CD4-positive, alpha-beta T cell treated with Interleukin-17A for 4 hours (primary cell): ENCODE measurements around the gene TSPAN4.

Experiments used
- DNase-seq: peaks from one replicate; pipeline ENCODE4 v3.0.0-alpha.2; 2020; ENCODE audit warnings: mixed read lengths

The TSPAN4 gene

GRCh38 chr11:804599-804964 lies 38.1 kb upstream of the TSPAN4 start:
- no peak for DNase-seq

DNA sequence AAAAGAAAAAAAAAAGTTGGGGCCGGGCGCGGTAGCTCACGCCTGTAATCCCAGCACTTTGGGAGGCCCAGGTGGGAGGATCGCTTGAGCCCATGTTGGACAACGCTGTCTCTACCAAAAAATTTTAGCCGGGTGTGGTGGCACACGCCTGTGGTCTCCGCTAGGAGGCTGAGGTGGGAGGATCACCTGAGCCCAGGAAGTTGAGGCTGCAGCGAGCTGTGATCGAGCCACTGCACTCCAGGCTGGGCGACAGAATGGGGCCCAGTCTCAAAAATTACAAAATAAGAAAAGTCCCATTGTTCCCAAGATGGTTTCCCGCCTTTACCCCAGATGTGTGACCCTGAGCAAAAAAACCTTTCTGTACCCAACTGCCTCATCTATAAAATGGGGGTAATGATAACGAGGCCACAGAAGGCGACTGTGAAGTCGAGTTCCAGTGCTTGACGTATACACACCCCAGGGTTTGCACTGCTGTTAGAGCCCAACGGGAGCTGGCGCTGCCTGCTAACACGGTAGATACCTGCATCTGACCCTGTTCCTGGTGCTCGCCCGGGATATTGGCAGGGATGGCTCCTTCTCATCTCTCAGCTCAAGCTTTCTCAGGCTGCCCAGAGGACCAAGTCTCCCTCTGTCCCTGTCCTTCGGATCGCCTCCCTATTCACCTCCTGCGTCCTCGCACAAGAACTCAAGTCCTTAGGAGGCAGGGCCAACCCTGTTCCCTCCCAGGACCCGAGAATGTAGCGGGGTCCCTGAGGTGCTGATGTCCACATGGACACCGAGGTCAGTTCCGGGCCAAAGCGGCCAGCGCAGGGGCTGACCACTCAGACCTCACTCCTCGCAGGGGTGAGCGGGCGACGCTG lies 34.0 kb upstream of the TSPAN4 start:
- peak; percentile 32 for DNase-seq

GRCh38 chr11:809287-810039 lies 33.2 kb upstream of the TSPAN4 start, which contains the start of gene RPLP2:
Gene RPLP2, plus strand, starts transcription at chr11:809967. Its CDS starts 268 bp downstream, at chr11:810235.
- peak; percentile 97 for DNase-seq

DNA sequence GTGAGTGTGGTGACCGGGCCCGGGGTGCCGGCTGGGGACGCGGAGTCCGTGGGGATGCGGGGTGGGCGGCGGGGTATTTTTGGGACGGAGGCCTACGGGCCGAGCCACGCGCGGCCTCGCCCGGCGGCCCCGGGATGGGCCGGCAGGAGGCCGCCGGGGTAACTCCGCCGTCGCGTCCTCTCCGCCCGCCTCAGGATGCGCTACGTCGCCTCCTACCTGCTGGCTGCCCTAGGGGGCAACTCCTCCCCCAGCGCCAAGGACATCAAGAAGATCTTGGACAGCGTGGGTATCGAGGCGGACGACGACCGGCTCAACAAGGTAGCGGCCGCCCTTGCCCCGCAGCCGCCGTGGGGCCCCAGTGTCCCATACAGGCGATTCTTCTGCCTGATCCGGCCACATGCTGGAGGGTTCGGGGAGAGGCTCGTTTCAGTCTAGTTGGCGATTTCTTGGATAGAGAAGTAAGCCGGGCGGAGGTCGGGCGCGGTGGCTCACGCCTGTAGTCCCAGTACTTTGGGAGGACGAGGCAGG lies 32.5 kb upstream of the TSPAN4 start:
- DNase-seq = no peak

GRCh38 chr11:811446-812245 lies 31.0 kb upstream of the TSPAN4 start:
- DNase-seq = no peak

DNA sequence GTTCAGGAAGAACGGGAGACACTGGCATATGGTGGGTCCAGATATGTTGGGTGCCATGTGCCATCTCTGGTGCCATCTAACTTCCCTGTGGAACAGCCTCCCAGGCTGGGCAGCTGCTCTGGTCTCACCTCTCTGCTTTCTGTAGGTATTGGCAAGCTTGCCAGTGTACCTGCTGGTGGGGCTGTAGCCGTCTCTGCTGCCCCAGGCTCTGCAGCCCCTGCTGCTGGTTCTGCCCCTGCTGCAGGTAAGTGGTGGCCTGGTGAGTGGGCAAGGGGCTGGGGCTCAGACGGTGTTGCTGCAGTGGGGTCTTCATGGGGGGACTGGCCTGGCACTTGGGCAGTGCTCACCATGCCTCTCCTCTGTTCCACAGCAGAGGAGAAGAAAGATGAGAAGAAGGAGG lies 30.3 kb upstream of the TSPAN4 start:
- DNase-seq = no peak

DNA sequence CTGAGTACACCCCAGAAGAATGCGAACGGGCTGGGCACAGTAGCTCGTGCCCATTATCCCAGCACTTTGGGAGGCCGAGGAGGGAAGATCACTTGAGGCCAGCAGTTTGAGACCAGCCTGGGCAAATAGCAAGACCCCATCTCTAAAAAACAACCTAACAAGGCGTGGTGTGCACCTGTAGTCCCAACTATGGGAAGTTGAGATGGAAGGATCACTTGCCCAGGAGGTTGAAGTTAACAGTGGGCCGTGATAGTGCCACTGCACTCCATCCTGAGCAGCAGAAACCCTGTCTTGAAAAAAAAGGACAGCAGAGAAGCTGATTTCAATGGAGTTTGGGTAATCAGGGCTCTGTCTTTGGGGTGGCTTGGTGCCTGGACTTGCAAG lies 29.6 kb upstream of the TSPAN4 start:
- no peak for DNase-seq

- no peak for DNase-seq
These were observed 29.1 kb upstream of the TSPAN4 start for GRCh38 chr11:813456-814096.

DNA sequence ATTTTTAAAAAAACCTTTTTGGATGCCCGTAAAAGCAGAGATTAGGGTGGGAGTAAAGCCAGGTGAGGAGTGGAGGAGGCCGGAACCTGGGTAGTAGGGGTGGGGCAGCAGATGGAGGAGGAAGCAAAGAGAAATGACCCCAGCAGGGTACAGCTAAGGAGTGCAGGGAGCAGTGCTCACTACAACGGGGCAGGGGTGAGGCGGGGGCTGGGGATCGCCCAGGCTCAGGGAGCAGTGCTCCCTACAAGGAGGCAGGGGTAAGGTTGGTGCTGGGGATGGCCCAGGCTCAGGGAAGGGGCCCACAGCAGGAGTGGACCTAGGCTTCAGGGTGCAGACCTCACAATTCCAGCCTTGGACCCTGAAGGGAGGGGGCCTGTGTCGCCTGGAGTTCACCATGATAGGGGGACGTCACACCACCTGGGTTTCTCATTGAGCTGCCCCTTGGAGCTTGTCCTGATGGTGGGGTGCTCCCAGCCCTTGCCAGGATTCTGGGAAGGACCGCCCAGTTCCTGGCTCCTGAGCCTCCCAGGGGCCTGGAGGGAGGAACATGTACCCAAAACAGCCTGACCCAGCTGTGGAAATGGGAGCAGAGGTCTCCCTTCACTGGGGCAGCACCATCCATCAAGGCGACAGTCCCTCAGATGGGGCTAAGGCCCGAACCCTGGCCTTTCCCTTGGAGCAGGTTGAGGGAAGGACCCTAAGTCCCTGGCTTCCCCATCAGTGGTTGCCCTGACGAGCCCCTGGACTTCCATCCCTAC lies 26.8 kb upstream of the TSPAN4 start:
- DNase-seq = no peak

GRCh38 chr11:816433-816779 lies 26.2 kb upstream of the TSPAN4 start:
- no peak for DNase-seq

- no peak for DNase-seq
These were observed 24.1 kb upstream of the TSPAN4 start, which contains the start of gene PNPLA2 for GRCh38 chr11:818396-819128. Gene PNPLA2, plus strand, starts transcription at chr11:818914. Its CDS starts 805 bp downstream, at chr11:819719.

DNA sequence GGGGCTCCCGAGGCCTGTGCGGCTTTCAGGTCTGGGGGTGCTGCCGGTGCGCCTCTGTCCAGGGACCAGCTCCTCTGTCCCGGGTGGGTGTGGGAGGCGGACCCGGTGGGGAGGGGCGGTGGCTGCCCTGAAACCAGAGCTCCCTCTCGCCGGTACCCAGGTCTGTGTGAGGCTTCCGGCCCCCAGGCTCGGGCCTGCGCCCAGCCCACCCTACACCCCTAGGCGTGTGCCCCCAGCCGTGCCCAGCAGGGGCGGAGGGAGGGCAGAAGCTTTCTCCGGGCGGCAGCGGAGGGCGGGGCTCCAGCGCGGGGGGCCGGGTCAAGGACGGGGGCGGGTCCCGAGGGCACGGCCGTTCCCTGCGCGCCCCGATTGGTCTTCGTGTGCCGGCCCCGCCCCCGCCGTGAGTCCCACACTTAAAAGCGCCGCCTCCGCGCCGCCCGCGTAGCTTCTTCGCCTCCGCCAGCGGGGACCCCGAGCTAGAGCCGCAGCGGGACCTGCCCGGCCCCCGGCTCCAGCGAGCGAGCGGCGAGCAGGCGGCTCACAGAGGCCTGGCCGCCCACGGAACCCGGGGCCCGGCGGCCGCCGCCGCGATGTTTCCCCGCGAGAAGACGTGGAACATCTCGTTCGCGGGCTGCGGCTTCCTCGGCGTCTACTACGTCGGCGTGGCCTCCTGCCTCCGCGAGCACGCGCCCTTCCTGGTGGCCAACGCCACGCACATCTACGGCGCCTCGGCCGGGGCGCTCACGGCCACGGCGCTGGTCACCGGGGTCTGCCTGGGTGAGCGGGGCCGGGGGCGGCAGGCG lies 23.3 kb upstream of the TSPAN4 start:
- peak; percentile 95 for DNase-seq

- DNase-seq = peak; percentile 98
These were observed 22.6 kb upstream of the TSPAN4 start for GRCh38 chr11:819943-820649.

GRCh38 chr11:820655-821511 lies 21.8 kb upstream of the TSPAN4 start:
- no peak for DNase-seq

GRCh38 chr11:821512-822371 lies 20.9 kb upstream of the TSPAN4 start:
- no peak for DNase-seq

GRCh38 chr11:823441-824291 lies 19.0 kb upstream of the TSPAN4 start:
- DNase-seq = no peak
